GM18909 (cell line): ENCODE data around the gene CD3E.
"Not testable (repeated sequence)": the region's sequence is repeated elsewhere in the genome, so short reads cannot be mapped to it uniquely, and the experiment has no call there.

Experiments used
- ATAC-seq: cut with Tn5 transposase; IDR thresholded peaks from one replicate; pipeline ENCODE4 v1.9.1; 2021; ENCODE audit warnings: mild to moderate bottlenecking; ENCODE audit not compliant: unreplicated experiment, poor library complexity

Gene CD3E

DNA sequence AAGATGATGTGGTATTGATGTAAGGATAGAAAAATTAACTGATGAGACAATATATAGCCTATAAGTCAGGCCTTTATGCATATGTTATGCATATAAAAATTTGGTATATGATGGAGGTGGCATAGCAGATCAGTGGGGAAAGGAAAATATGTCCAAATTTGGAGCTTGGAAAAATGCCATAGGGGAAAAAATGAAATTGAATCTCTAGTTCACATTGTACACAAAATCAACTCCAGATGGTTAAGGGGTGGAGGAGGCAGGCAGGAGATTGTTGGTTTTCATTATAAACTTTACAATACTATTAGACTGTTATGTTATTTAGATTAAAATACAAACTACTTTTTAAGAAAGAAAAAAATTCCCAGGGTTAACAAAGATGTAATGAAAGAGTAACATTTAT lies 15.1 kb upstream of the CD3E start:
- ATAC-seq = no peak

DNA sequence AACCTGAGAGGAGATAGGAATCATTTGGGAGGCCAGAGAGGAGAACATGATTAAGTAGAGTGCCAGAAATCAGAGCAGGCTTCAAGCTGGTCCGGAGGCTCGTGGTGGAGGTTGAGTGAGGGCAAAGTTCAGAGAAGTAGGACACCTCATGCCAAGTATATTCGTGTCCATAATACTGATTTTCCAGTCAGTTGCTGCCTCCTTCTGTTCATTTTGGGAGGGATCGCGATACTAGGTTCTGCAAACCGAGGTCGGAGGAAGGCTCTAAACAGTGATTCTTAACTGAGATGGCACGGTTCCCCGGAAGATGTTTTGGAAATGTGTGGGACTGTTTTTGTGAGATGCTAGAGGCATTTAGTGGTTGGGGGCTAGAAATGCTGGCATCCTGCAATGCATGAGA lies 13.6 kb upstream of the CD3E start:
- no peak for ATAC-seq

DNA sequence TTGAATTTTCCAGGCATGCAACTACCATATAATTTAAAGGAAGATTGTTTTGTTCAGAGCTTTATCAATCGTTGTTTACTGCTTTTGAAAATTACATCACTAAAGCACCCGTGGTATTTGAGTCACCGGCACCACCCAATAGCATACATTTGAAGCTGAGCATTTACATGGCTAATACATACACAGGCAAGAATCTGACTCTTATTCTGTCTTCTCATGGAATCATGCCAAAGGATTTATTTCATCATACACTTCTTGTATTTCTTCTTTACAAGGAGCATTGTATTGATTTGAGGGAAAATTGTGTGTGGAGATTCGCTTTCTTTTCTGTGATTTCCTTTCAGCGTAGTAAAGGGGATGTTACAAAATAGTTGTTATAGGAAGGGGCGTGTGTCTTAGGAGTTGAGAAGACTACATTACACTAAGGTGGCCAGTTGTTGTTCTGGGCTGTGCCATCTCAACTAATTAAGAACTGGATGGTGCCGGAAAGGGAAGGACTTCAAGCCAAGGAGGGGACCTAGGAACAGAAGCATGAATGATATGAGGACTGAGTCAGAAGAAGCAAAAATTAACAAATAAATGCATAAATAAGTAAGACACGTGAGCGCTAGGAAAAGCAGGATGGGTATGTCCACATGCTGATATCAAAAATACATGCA lies 12.9 kb upstream of the CD3E start:
- ATAC-seq = no peak

DNA sequence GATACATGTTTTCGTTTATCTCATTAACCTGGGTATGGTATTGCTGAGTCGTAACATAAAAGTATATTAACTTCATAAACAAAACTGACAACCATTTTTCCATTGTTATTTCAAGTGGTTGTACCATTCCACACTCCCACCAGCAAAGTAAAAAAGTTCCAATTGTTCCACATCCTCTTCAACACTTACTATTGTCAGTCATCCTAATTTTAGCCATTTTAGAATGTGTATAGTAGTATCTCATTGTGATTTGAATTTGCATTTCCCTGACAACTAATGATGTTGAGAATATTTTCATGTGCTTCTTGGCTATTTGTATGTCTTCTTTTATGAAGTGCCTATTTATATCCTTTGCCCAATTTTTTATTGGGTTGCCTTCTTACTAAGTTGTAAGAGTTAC lies 10.5 kb upstream of the CD3E start:
- ATAC-seq = no peak

DNA sequence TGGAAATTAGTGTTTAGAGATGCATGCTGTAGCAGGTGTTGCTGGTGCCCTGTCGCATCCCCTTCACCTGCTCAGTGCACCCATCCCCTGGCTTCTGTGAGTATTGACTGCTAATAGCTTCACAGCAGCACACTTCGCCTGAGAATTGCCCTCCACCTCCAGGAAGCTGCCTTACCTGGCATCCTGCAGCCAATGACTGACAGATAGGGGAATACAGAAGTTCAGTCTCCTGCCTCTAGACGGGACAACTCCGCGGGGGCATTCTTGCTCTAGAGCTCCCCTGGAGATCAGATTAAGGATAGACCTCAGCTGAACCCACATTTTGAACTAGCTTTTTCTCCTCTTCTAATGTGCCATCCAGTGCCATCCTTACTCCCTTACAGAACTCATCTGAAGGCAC lies 9.3 kb upstream of the CD3E start:
- no peak for ATAC-seq

DNA sequence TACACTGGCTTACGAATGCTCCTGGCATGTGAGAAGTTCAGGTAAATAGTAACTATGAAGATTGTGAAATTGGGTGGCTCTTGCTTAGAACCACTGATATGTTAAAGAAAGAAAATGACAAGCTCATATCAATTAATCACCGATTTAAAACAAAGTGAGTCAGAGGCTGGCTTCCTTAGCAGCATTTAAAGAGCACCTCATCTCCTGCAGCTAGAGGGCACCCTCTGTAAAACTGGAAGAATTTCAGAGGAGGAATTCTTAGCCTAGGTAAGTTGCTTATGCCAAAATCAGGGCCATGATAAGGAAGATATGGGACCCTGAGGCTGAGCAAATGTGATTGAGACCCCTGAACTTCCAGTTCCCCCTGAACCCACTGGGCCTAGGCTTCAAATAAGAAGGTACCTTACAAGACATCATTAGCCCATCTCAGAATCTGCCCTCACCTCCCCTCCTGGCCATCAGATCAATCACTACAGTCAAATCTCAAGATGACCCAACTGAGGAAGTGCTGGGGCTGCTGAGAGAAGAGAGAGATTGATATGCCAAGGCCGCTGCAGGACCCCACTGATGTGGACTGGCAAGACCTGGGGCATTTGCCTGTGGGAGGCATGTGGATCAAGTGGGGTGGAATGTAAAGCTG lies 8.6 kb upstream of the CD3E start:
- no peak for ATAC-seq

DNA sequence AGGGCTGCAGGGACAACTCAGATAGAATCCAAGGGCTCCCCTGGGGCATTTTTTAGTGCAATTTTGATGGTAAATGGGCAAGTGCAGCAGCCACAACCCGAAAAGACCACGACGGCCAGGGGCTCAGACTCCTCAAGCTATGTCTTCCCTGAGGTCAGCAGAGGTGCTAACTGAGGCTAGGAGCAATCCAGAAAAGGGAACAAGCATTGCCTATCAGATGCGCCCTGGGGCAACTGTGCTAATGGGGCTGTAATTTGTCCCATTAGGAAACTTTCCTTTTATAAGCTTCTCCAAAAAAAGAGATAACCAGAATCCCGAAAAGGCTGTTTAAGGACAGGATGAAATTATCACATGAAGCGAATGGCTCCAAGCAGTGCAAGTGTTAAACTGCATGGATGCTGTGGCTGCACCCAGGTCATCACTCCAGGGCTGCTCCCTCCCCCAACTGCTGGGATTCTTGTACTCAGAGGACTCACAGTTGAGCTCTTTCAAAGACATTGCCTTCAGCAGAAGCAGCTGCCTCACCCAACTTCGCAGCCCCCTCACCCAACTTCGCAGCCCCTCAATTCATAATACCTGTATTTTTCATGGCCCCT lies 2.8 kb upstream of the CD3E start:
- no peak for ATAC-seq

DNA sequence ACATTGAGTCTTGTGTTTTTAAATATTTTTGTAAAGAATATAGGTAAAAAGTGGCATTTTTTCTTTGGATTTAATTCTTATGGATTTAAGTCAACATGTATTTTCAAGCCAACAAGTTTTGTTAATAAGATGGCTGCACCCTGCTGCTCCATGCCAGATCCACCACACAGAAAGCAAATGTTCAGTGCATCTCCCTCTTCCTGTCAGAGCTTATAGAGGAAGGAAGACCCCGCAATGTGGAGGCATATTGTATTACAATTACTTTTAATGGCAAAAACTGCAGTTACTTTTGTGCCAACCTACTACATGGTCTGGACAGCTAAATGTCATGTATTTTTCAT lies 333 bp upstream of the CD3E start:
- no peak for ATAC-seq

DNA sequence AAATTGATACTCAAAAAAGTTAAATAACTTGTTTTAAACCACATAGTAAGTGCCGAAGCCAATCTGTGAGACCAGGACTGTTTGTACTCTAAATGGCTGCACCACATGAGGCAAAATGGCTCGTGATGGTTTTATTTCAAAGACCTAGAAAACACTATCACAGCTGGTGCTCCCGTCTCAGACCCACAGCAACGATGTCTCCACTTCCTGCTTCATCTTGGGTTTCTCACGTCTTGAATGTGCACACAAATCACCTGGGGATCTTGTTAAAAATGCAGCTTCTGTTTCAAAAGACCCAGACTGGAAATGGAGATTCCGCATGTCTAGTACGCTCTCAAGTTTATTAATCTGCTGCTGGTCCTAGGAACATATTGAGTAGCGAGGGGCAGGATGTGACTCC lies 1.2 kb downstream of the CD3E start:
- ATAC-seq = no peak

DNA sequence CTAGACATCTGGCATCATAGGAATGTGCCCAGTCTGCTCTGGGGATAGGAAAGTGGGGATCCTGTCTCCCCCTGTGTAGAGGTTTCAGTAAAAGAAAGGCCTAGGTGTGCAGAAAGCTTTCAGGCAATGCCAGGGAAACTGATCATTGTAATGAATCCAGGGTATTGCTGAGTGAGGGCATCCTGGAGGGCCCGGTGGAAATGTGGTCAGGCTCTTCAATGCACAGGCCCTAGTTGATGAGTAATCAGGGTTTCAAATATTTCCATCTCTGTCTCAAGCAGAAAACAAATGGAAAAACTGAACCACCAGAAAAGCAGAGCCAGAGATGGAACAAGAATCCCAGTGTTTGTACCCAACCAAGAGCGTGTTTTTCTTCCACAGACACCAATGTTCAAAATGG lies 2.0 kb downstream of the CD3E start:
- ATAC-seq = no peak

DNA sequence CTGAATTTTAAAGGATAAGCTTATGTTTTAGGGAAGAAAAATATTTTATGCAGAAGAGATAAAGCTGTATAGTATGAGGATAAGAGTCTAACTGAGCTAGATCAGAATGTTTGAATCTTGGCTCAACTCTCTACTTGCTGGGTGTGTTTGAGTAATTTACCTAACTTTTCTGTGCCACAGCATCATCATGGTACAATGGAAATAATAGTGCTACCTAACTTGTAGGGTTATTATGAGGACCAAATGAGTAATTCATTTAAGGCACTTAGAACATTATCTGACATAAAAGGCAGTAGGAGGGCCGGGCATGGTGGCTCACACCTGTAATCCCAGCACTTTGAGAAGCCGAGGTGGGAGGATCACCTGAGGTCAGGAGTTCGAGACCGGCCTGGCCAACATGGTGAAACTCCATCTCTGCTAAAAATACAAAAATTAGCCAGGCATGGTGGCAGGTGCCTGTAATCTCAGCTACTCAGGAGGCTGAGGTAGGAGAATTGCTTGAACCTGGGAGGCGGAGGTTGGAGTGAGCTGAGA lies 4.5 kb downstream of the CD3E start:
- ATAC-seq = not testable (repeated sequence)

DNA sequence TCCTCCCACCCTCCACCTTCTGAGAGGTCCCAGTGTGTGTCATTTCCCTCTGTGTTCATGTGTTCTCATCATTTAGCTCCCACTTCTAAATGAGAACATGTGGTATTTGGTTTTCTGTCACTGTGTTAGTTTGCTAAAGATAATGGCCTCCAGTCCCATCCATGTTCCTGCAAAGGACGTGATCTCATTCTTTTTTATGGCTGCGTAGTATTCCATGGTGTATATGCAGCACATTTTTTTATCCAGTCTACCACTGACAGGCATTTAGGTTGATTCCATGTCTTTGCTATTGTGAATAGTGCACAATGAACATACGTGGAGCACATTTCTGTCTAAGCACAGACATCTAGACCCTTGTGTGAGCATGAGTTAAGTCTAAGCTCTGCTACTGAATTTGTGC lies 5.7 kb downstream of the CD3E start:
- no peak for ATAC-seq

DNA sequence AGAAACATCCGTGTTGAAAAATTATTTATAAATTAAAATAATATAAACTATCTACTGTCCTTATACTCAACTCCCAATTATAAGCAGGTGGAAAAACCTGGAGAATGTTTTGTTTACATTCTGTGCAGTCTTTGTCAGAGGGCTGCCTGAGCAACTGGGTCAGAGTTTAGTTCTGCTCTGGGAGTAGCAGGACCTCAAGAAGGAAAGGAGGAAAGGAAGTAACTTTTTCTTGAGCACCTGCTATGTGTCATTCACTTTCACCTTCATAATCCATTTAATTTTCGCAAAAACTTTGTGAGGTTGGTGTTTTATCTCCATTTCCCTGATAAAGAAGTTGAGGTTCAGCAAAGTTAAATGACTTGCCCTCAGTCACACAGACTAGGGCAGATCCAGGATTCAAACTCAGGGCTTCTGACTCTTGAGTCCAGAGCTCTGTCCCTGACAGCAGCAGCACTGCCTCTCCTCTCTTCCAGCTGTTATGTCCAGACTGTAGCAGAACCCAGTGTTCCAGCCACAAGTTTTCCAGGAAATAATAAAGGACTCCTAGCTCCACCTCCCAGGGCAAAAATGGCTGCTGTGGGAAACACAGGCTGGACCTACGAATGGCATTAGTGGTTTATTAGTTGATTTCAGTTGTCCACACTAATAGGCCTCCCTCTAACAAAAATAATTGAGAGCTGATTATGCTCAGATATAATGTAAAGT lies 6.4 kb downstream of the CD3E start:
- no peak for ATAC-seq

DNA sequence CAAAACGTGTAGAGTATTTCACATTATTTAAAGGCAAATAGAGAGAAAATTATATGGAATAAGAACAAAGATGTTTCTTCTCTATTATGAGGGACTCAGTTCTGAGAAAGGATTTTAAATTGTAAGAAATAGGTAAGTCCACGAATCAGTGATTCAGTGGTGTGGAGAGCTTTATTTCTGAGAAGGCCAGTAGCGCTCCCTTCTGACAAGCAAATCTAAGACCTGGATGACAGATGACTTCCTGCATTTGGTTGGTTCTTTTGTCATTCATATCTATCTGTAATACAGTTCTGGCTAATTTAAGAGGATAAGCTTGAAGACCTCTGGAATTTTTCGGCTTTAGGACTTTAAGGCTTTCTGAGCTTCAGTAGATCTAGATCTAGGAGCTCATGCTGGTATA lies 7.0 kb downstream of the CD3E start:
- no peak for ATAC-seq

DNA sequence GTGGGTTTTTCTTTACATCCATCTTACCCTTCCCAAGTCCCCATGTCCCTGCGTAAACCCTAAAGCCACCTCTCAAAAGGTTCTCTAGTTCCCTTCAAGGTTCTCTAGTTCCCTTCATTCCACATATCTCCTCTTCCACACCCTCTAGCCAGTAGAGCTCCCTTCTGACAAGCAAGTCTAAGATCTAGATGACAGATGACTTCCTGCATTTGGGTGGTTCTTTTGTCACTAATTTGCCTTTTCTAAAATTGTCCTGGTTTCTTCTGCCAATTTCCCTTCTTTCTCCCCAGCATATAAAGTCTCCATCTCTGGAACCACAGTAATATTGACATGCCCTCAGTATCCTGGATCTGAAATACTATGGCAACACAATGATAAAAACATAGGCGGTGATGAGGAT lies 7.8 kb downstream of the CD3E start:
- no peak for ATAC-seq

DNA sequence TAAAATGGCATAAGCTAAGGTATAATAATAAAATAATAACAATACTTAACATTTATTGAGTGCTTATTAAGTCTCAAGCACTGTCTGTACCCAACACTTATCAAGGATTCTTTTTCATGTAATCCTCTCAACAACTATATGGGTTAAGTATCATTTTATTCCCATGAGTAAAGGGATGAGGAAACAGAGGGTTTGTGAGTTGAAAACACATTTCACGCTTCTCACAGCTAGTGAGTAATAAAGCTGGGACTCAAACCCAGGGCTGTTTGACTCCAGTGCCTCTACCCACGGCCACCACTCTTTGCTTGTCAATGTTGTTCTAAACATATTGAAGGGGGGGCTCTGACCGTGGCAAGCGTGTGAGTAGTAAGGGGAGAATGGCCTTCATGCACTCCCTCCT lies 8.7 kb downstream of the CD3E start:
- ATAC-seq = no peak

DNA sequence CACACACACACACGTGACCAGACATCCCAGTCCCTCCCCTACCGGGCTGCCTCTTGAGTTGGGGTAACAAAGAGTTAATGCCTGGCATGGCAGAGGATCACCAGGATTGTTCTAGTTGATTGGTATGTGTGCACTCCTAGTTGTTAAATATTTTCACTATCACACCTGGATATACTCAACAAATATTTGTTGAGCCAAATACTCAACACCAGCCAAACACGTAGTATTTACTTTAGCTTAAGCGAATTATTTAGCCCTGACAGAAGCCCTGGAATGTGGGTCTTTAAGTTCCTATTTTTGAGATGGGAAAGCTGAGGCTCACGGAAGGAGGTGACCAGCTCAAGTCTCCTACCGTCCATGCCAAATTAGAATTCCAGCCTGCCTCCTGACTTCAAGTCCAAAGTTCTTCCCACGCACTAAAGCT lies 10.5 kb downstream of the CD3E start:
- ATAC-seq = no peak

DNA sequence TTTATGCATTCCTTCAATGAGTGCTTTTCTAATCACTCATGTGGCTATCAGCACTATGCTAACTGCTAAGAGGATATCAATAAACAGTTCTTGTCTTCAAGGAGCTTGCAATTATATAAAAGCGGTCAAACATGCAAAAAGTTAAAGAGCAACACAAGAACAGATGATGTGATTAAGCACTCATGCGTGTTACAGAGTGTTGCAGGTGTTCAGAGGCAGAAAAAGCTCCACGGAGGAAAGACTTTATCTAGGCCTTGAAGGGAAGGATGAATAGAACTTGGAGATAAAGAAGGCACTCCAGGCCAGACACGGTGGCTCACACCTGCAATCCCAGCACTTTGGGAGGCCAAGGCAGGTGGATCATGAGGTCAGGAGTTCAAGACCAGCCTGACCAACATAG lies 13.6 kb downstream of the CD3E start:
- no peak for ATAC-seq

DNA sequence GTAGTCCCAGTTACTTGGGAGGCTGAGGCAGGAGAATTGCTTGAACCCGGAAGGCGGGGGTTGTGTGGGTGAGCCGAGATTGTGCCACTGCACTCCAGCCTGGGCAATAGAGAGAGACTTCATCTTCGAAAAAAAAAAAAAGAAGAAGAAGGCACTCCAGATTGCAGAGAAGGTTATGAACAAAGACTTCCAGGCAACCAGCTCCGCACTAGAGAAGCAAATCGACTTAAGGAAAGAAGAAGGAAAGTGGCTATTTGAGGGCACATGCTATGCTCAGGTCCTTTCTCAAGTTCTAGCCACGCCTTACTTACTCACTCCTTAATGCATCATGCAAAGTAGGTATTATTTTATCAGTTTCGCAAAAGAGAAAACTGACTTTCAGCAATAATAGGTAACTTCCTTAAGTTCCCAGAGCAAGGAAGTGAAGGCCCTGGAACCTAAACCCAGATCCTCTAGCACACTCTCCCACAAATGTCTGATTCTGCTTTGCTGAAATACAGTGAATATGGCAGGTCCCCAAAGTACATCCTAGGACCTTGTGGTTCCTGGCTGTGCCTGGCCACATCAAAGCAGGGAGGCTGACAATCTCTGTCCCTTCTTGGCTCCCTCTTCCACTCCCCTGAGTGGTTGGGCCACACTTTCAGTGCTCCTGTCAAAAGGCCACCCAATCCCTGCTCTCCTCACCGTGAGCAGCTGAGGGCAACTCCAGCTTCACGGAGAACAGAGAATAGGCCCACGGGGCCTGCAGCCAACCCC lies 14.2 kb downstream of the CD3E start:
- no peak for ATAC-seq

DNA sequence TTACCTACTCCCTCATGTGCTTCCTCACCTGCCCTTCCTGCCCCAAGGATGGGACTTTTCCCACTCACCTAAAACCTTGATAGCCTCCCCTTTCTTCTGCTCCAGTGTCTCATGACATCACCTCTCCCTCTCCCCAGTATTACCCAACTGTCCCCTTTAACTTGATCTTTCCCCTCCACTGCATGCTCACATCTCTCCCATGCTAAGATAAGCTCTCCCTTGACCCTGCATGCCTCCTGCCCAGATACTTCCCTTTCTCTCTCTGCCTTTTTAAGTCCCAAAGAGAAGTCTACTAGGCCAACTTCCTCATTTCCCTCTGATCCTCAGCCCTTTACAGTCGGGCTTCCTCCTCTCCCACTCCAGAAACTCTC lies 14.8 kb downstream of the CD3E start:
- ATAC-seq = no peak

DNA sequence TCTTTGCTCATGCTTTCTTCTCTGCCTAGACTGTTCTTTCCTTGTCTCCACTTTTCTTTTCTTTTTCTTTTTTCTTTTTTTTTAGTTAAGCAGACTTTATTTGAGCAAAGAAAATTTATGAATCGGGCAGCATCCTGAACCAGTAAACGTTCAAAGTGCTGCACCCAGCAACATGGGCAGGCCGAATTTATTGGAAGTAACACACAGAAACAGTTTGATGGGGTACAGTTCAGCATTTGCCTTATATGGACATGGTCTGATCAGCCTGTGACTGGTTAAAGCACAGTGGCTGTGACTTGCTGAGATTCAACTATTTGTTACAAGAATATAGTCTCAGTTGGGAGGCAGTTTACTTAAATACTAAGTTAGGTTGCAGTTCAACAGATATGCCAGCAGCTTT lies 16.0 kb downstream of the CD3E start:
- ATAC-seq = no peak
